Activated CD8-positive, alpha-beta T cell treated with anti-CD3 and anti-CD28 coated beads for 36 hours (primary cell): ENCODE data around the gene KRT16. TPM values are rescaled to one million over a fixed set of nuclear protein-coding genes. Genes with fewer than 3 reads are reported as not detected.

ENCODE experiments used
- ATAC-seq: fragments of 200-7000 bp; cut with Tn5 transposase; one replicate; pipeline ENCODE4 v1.10.0; 2021; ENCODE audit warnings: mild to moderate bottlenecking, moderate library complexity
- CTCF ChIA-PET: fragments of 350-600 bp; sonication (Branson Sonifier 250); formaldehyde crosslinking; loops from one replicate; lab custom pipeline; 2021; ENCODE audit warnings: antibody characterized with exemption; lab: Charles Lee
- POLR2A ChIA-PET: fragments of 350-600 bp; sonication (Branson Sonifier 250); formaldehyde crosslinking; loops from one replicate; lab custom pipeline; 2021; ENCODE audit warnings: antibody characterized with exemption; lab: Charles Lee
- DNase-seq: peaks from one replicate; pipeline ENCODE4 v3.0.0-alpha.2; 2020
- H3K27ac Mint-ChIP-seq: one replicate; pipeline ENCODE4 v1.8.0; 2021; ENCODE audit warnings: mild to moderate bottlenecking, mixed read lengths
- H3K27me3 Mint-ChIP-seq: one replicate; pipeline ENCODE4 v1.8.0; 2021; ENCODE audit warnings: mixed read lengths
- H3K36me3 Mint-ChIP-seq: one replicate; pipeline ENCODE4 v1.8.0; 2021; ENCODE audit warnings: low read depth, mixed read lengths
- H3K4me1 Mint-ChIP-seq: one replicate; pipeline ENCODE4 v1.8.0; 2021; ENCODE audit warnings: low read depth, mixed read lengths
- H3K4me3 Mint-ChIP-seq: one replicate; pipeline ENCODE4 v1.8.0; 2021; ENCODE audit warnings: mild to moderate bottlenecking, moderate library complexity, mixed read lengths
- H3K9me3 Mint-ChIP-seq: one replicate; pipeline ENCODE4 v1.8.0; 2021; ENCODE audit warnings: mixed read lengths
- CTCF ChIP-seq: fragments of 200-600 bp; IDR thresholded peaks from one replicate; pipeline ENCODE4 v1.8.0; 2022; ENCODE audit warnings: antibody characterized with exemption, mild to moderate bottlenecking
- intact Hi-C: fragments of 100-400 bp; cut with micrococcal nuclease; formaldehyde crosslinking; loops from one replicate; pipeline ENCODE4 v1.10.0; 2022
- total RNA-seq, 2 experiments: library from RNA; stranded (reverse); gene quantifications; one replicate each; pipeline ENCODE4 v1.2.3, GENCODE V29; 2021

KRT16 gene
- total RNA-seq, 2 experiments from 2014 or later, result not detected

GRCh38 chr17:41593306-41593981, 19.1 kb downstream of the KRT16 start:
- TF ChIP-seq CTCF, result no peak
- no peak for ATAC-seq
- Mint-ChIP-seq H3K4me1 (no peaks in the 10 kb centered on the region), H3K9me3 (no peaks in the 10 kb centered on the region), H3K27ac (no peak overlapping the region), H3K4me3 (no peak overlapping the region), H3K27me3 (peaks cover 11% of the 10 kb centered on the region), H3K36me3 (no peaks in the 10 kb centered on the region)
- intact Hi-C loops, result no loop called here
- ChIA-PET POLR2A (no interaction called here), CTCF (interaction anchor here (1.3 to 2.3 kb wide), 3 partner anchors 55 to 89 kb away, joined by 3 to 12 read pairs (median 7); no protein-coding TSS in a partner anchor)
- DNase-seq, result no peak

DNA sequence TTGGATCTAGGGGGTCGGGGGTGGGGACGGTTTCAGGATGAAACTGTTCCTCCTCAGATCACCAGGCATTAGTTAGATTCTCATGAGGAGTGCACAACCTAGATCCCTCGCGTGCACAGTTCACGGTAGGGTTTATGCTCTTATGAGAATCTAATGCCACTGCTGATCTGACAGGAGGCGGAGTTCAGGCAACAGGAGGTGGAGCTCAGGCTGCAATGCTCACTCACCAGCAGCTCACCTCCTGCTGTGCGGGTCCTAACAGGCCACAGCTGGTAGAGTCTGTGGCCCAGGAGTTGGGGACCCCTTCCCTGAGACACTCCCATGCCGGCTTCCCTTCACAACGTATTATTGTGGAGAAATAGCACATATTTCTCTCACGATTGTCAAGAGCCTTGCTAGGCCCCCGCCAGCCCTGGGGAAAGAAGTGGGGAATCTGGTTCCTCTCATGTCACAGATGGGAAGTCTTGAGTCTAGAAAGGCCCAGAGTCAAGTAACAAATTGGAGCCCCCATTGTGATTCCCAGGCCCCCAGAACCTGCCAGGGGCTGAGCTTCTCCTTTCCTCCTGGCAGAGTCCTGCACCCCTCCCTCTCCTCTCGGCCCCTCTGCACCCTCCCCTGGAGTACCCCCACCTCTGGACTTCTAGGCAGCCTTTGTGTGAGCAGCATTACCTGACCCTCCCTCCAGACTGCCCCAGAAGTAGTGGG, 19.8 kb downstream of the KRT16 start:
- H3K4me3 Mint-ChIP-seq, result no peak overlapping the region
- DNase-seq (no peak), ATAC-seq (no peak)
- POLR2A ChIA-PET, result no interaction called here
- no peak for TF ChIP-seq CTCF
- no peaks in the 10 kb centered on the region for H3K4me1 Mint-ChIP-seq
- peaks cover 11% of the 10 kb centered on the region for H3K27me3 Mint-ChIP-seq
- intact Hi-C loops, result no loop called here
- H3K27ac Mint-ChIP-seq, result no peak overlapping the region
- no peaks in the 10 kb centered on the region for H3K36me3 Mint-ChIP-seq
- no peaks in the 10 kb centered on the region for H3K9me3 Mint-ChIP-seq
- CTCF ChIA-PET, result interaction anchor here (1.3 to 2.9 kb wide), 4 partner anchors 44 to 88 kb away, joined by 3 to 12 read pairs (median 10); no protein-coding TSS in a partner anchor

GRCh38 chr17:41589301-41589700, 23.3 kb downstream of the KRT16 start:
- no peaks in the 10 kb centered on the region for H3K9me3 Mint-ChIP-seq
- no peak for TF ChIP-seq CTCF
- H3K36me3 Mint-ChIP-seq, result no peaks in the 10 kb centered on the region
- ATAC-seq (no peak), DNase-seq (no peak)
- POLR2A ChIA-PET, result no interaction called here
- no peaks in the 10 kb centered on the region for H3K4me1 Mint-ChIP-seq
- CTCF ChIA-PET, result no interaction called here
- no peak overlapping the region for H3K4me3 Mint-ChIP-seq
- H3K27me3 Mint-ChIP-seq, result peaks cover 8% of the 10 kb centered on the region
- intact Hi-C loops, result no loop called here
- no peak overlapping the region for H3K27ac Mint-ChIP-seq

- H3K27me3 Mint-ChIP-seq, result peaks cover 9% of the 10 kb centered on the region
- TF ChIP-seq CTCF, result no peak
- no peaks in the 10 kb centered on the region for H3K4me1 Mint-ChIP-seq
- DNase-seq, result no peak
- H3K27ac Mint-ChIP-seq, result no peak overlapping the region
- ATAC-seq, result no peak
- ChIA-PET POLR2A (no interaction called here), CTCF (no interaction called here)
- no peak overlapping the region for H3K4me3 Mint-ChIP-seq
- H3K36me3 Mint-ChIP-seq, result no peaks in the 10 kb centered on the region
- intact Hi-C loops, result no loop called here
- no peaks in the 10 kb centered on the region for H3K9me3 Mint-ChIP-seq
Measured at GRCh38 chr17:41588126-41588810, 24.3 kb downstream of the KRT16 start.
